GM12878 (cell line): ENCODE measurements around the gene C1orf174. TPM values are rescaled to one million over a fixed set of nuclear protein-coding genes. Genes with fewer than 3 reads are reported as not detected.

Experiments used
- ATAC-seq: fragments of 200-7000 bp; cut with Tn5 transposase; 3 replicates; pipeline ENCODE4 v1.9.1; 2020; ENCODE audit warnings: mild to moderate bottlenecking, moderate library complexity
- BruUV-seq: library from RNA; stranded (reverse); fragments of 400-500 nt; replicated peaks from 2 replicates; lab custom pipeline; 2021; lab: Mats Ljungman, UMichigan
- CTCF ChIA-PET: fragments of 300-600 bp; sonication (Branson Sonifier 250); formaldehyde crosslinking; extraction: SDS; loops from one replicate; lab custom pipeline; 2021; ENCODE audit warnings: inconsistent platforms; lab: Yijun Ruan, JAX
- POLR2A ChIA-PET: fragments of 350-600 bp; formaldehyde crosslinking; extraction: SDS; loops from one replicate; lab custom pipeline; 2021; ENCODE audit warnings: inconsistent platforms; lab: Charles Lee
- RAD21 ChIA-PET: fragments of 300-600 bp; sonication (Branson Sonifier 250); formaldehyde crosslinking; loops from one replicate; lab custom pipeline; 2023; ENCODE audit warnings: antibody characterized with exemption; ENCODE audit not compliant: unreplicated experiment; lab: Charles Lee
- SMC1A ChIA-PET: fragments of 300-600 bp; sonication (Branson Sonifier 250); formaldehyde crosslinking; loops from one replicate; lab custom pipeline; 2023; ENCODE audit not compliant: unreplicated experiment, uncharacterized antibody; lab: Charles Lee
- DNase-seq: peaks from one replicate; pipeline ENCODE4 v3.0.0-alpha.2; 2011; ENCODE audit warnings: low read depth, low spot score
- FAIRE-seq: peaks from 3 replicates; lab custom pipeline; 2011; peaks lifted over from hg19 to GRCh38; lab: Jason Lieb, UNC
- H2AFZ ChIP-seq: 2 replicates; pipeline ENCODE4 v1.6.0; 2011; ENCODE audit warnings: low read depth, low read length, control low read depth; ENCODE audit not compliant: control insufficient read depth
- H3K27ac ChIP-seq: 2 replicates; pipeline ENCODE4 v1.5.1; 2011; ENCODE audit warnings: control low read depth; ENCODE audit not compliant: control insufficient read depth, insufficient read depth
- H3K27me3 ChIP-seq, 2 experiments: replicated peaks in 1 of 2; 2 replicates each; pipeline versions ENCODE4 v1.6.0 to v1.6.1; 2011; ENCODE audit warnings: low read length in 1 of 2; ENCODE audit not compliant: control insufficient read depth in 2 of 2, insufficient read depth in 2 of 2
- H3K36me3 ChIP-seq, 2 experiments: 2 replicates each; pipeline ENCODE4 v1.5.1; 2011; ENCODE audit warnings: low read length in 1 of 2; ENCODE audit not compliant: control insufficient read depth in 2 of 2, insufficient read depth in 2 of 2
- H3K4me1 ChIP-seq: 2 replicates; pipeline ENCODE4 v1.6.1; 2011; ENCODE audit warnings: mild to moderate bottlenecking, low read length, moderate library complexity, mixed read lengths; ENCODE audit not compliant: control insufficient read depth, insufficient read depth
- H3K4me2 ChIP-seq: 2 replicates; pipeline ENCODE4 v1.6.0; 2011; ENCODE audit warnings: control low read depth; ENCODE audit not compliant: control insufficient read depth, insufficient read depth
- H3K4me3 ChIP-seq: fragments of 200-600 bp; sonication (generic); 2 replicates; pipeline ENCODE4 v1.5.1; 2016
- H3K79me2 ChIP-seq: 2 replicates; pipeline ENCODE4 v1.6.0; 2011; ENCODE audit warnings: low read length; ENCODE audit not compliant: control insufficient read depth, insufficient read depth
- H3K9ac ChIP-seq: 2 replicates; pipeline ENCODE4 v1.8.0; 2011; ENCODE audit warnings: low read length, control low read depth, mixed read lengths; ENCODE audit not compliant: control insufficient read depth, insufficient read depth
- H3K9me3 ChIP-seq: replicated peaks from 3 replicates; pipeline ENCODE4 v1.5.1; 2011; ENCODE audit warnings: mild to moderate bottlenecking, low read length; ENCODE audit not compliant: control insufficient read depth, insufficient read depth
- H4K20me1 ChIP-seq: 2 replicates; pipeline ENCODE4 v1.6.0; 2011; ENCODE audit not compliant: control insufficient read depth, insufficient read depth
- BHLHE40 ChIP-seq, 2 experiments: fragments of 450-650 bp in 1 of 2; IDR thresholded peaks; 2 replicates each; pipeline ENCODE4 v1.6.1; 2011 to 2017; ENCODE audit warnings: low read depth in 2 of 2, borderline replicate concordance in 1 of 2, improper control_type of control experiment in 1 of 2, low read length in 1 of 2, mild to moderate bottlenecking in 1 of 2
- ETV6 ChIP-seq, 2 experiments: fragments of 450-650 bp in 1 of 2; IDR thresholded peaks in 1 of 2; conservative IDR thresholded peaks in 1 of 2; 2 replicates each; pipeline ENCODE4 v1.6.1; 2014; ENCODE audit warnings: antibody characterized with exemption in 1 of 2, borderline replicate concordance in 1 of 2, low read depth in 1 of 2, mild to moderate bottlenecking in 1 of 2, moderate library complexity in 1 of 2
- IRF4 ChIP-seq: IDR thresholded peaks from 2 replicates; pipeline ENCODE4 v1.6.1; 2011; ENCODE audit warnings: low read depth, low read length
- NBN ChIP-seq: fragments of 450-650 bp; IDR thresholded peaks from 2 replicates; pipeline ENCODE4 v1.6.1; 2016
- NFIC ChIP-seq: IDR thresholded peaks from 2 replicates; pipeline ENCODE4 v1.6.1; 2012; ENCODE audit warnings: low read depth, mild to moderate bottlenecking, inconsistent platforms, low read length, moderate library complexity
- RUNX3 ChIP-seq: IDR thresholded peaks from 2 replicates; pipeline ENCODE4 v1.6.1; 2012; ENCODE audit warnings: low read length, inconsistent platforms
- SIX5 ChIP-seq: IDR thresholded peaks from 2 replicates; pipeline ENCODE4 v1.6.1; 2011; ENCODE audit warnings: mild to moderate bottlenecking, low read depth, low read length, moderate library complexity; ENCODE audit not compliant: severe bottlenecking
- SMAD5 ChIP-seq: IDR thresholded peaks from 2 replicates; pipeline ENCODE4 v1.6.1; 2016; ENCODE audit warnings: antibody characterized with exemption, low read depth
- WGBS: methylation state at CpG from one replicate; pipeline ENCODE4 v1.1.6; 2016; ENCODE audit warnings: low lambda C conversion rate; ENCODE audit not compliant: insufficient replicate concordance, insufficient coverage; ENCODE audit errors: missing lambda C conversion rate; 5-methylcytosine and 5-hydroxymethylcytosine counted together
- in situ Hi-C: fragments of 300-500 bp; cut with MboI; formaldehyde crosslinking; loops from 9 replicates; pipeline ENCODE4 v1.14.3; 2018; ENCODE audit warnings: mixed read lengths
- intact Hi-C: fragments of 100-400 bp; cut with micrococcal nuclease; formaldehyde crosslinking; loops from one replicate; pipeline ENCODE4 v1.14.2; 2022; ENCODE audit not compliant: unreplicated experiment
- polyA plus RNA-seq, 11 experiments: library from polyadenylated mRNA; depleted of rRNA in 4 of 11; unstranded in 6 of 11; stranded (reverse) in 5 of 11; fragments of >200 nt; fragmentation: Nextera tagmentation in 4 of 11; fragmentation: Illumina TruSeq in 1 of 11; extraction: Ambion mirVana in 4 of 11; extraction: Trizol in 1 of 11; gene quantifications; 1 replicate in 1 of 11; 2 replicates in 10 of 11; pipeline versions ENCODE4 v1.2.1 to v1.2.3, GENCODE V29; 2011 to 2016; ENCODE audit warnings: inconsistent platforms in 2 of 11, missing spikeins in 2 of 11, low read depth in 1 of 11
- total RNA-seq, 4 experiments: library from RNA; depleted of rRNA in 3 of 4; stranded (reverse); fragments of >200 nt in 3 of 4; fragmentation: Illumina TruSeq in 1 of 4; extraction: Trizol in 1 of 4; gene quantifications; 2 replicates each; pipeline versions ENCODE4 v1.2.1 to v1.2.3, GENCODE V29; 2013 to 2021
- TF ChIP-seq, protein P1 (sequence below): IDR thresholded peaks from 2 replicates; pipeline ENCODE4 v1.6.1; 2012; ENCODE audit warnings: low read length, inconsistent platforms
- TF ChIP-seq, protein P2 (sequence below): fragments of 450-650 bp; IDR thresholded peaks from 2 replicates; pipeline ENCODE4 v1.6.1; 2016; ENCODE audit warnings: mild to moderate bottlenecking, moderate library complexity, borderline replicate concordance
- TF ChIP-seq, protein P3 (sequence below): fragments of 450-650 bp; IDR thresholded peaks from 2 replicates; pipeline ENCODE4 v1.6.1; 2014; ENCODE audit warnings: mild to moderate bottlenecking
- TF ChIP-seq, protein P4 (sequence below): fragments of 150-350 bp; IDR thresholded peaks from 2 replicates; pipeline ENCODE4 v1.6.1; 2016; ENCODE audit warnings: low read depth, low read length

The C1orf174 gene
- total and polyA plus RNA-seq, 10 of the 15 experiments (the other 5 are each of a cell fraction or from before 2014, with no cell fraction given), result 17.5 to 35.4 (median 25.1) TPM

DNA sequence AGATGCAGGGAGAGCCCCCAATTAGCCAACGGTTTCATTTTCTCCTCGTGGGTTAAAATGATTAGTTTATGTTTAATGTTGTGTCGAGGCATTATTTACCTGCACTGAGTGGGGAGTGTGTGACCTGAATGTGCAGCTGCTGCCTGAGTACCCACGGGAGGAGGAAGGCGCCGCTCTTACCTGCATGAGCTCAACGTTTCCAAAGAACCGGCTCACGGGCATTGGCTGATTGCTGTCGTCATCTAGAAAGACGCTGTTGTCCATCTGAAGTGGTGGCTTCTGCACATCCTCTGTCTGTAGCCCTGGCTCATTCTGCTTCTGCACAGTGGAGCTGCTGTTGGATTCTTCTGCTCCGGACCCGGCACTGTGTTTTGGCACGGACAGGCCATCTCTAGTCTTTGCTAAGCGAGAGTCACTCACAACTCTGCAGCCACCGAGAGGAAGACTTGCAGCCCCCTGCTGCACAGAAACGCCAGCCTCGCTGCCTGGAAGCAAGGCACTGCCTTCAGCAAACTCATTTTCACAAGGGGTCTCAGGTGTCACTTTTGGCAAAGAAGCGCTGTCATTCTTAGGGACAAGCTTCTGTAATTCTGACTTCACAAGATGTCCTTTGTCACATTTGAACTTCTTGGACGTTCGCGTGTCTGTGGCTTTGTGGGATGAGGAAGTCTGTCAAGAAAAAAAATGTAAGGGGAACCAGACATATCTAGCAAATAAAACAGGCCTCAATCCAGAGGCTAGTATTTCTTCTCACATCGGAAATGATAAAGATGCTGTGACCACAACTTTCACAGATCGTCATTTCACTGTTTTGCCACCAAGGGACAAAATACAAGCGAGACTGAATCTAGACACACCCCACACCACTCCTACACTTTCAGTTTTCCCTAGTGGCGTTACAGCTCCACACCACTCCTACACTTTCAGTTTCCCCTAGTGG lies 9.4 kb downstream of the C1orf174 start:
- no peaks in the 10 kb centered on the region for H3K27me3 ChIP-seq
- no peak overlapping the region for H3K27ac ChIP-seq
- peaks cover 11 to 20% of the 10 kb centered on the region in 2 experiments for H3K36me3 ChIP-seq
- H3K79me2 ChIP-seq, result peaks cover 3% of the 10 kb centered on the region
- peaks cover 16% of the 10 kb centered on the region for H3K4me1 ChIP-seq
- ChIA-PET RAD21 (no interaction called here), POLR2A (no interaction called here), CTCF (interaction anchor here (1.3 kb wide), 1 partner anchor 9 kb away, joined by 4 read pairs; the partner anchor contains the start of gene C1orf174), SMC1A (no interaction called here)
- ATAC-seq, result peak; percentile 73
- intact Hi-C loops (no loop called here), in situ Hi-C loops (no loop called here)
- no peak overlapping the region for H3K9ac ChIP-seq
- DNase-seq, result no peak
- H4K20me1 ChIP-seq, result no peaks in the 10 kb centered on the region
- H3K4me2 ChIP-seq, result no peak overlapping the region
- H3K9me3 ChIP-seq, result no peaks in the 10 kb centered on the region
- 74% methylated on average over 26 of the region's 26 CpGs for WGBS
- BruUV-seq, result no TSS peak
- H2AFZ ChIP-seq, result no peak overlapping the region
- peak; percentile 91 for FAIRE-seq
- no peak overlapping the region for H3K4me3 ChIP-seq
- no peak for TF ChIP-seq SMAD5
- TF ChIP-seq, protein P1, sequence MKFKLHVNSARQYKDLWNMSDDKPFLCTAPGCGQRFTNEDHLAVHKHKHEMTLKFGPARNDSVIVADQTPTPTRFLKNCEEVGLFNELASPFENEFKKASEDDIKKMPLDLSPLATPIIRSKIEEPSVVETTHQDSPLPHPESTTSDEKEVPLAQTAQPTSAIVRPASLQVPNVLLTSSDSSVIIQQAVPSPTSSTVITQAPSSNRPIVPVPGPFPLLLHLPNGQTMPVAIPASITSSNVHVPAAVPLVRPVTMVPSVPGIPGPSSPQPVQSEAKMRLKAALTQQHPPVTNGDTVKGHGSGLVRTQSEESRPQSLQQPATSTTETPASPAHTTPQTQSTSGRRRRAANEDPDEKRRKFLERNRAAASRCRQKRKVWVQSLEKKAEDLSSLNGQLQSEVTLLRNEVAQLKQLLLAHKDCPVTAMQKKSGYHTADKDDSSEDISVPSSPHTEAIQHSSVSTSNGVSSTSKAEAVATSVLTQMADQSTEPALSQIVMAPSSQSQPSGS, result no peak
- TF ChIP-seq NBN, result no peak
- TF ChIP-seq, protein P2, sequence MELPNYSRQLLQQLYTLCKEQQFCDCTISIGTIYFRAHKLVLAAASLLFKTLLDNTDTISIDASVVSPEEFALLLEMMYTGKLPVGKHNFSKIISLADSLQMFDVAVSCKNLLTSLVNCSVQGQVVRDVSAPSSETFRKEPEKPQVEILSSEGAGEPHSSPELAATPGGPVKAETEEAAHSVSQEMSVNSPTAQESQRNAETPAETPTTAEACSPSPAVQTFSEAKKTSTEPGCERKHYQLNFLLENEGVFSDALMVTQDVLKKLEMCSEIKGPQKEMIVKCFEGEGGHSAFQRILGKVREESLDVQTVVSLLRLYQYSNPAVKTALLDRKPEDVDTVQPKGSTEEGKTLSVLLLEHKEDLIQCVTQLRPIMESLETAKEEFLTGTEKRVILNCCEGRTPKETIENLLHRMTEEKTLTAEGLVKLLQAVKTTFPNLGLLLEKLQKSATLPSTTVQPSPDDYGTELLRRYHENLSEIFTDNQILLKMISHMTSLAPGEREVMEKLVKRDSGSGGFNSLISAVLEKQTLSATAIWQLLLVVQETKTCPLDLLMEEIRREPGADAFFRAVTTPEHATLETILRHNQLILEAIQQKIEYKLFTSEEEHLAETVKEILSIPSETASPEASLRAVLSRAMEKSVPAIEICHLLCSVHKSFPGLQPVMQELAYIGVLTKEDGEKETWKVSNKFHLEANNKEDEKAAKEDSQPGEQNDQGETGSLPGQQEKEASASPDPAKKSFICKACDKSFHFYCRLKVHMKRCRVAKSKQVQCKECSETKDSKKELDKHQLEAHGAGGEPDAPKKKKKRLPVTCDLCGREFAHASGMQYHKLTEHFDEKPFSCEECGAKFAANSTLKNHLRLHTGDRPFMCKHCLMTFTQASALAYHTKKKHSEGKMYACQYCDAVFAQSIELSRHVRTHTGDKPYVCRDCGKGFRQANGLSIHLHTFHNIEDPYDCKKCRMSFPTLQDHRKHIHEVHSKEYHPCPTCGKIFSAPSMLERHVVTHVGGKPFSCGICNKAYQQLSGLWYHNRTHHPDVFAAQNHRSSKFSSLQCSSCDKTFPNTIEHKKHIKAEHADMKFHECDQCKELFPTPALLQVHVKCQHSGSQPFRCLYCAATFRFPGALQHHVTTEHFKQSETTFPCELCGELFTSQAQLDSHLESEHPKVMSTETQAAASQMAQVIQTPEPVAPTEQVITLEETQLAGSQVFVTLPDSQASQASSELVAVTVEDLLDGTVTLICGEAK, result no peak
- no peak for TF ChIP-seq ETV6 (conservative IDR thresholded peaks at IDR 0.05 in 1 of 2, IDR thresholded peaks at IDR 0.05 in 1 of 2; ENCODE audit: borderline replicate concordance in 1 of 2, low read depth in 1 of 2)
- TF ChIP-seq BHLHE40 (IDR thresholded peaks at IDR 0.05; ENCODE audit: borderline replicate concordance in 1 of 2, low read depth in 2 of 2, low read length in 1 of 2), result no peak
- no peak for TF ChIP-seq SIX5
- TF ChIP-seq NFIC, result no peak
- TF ChIP-seq RUNX3, result peak; percentile 84
- TF ChIP-seq, protein P3, sequence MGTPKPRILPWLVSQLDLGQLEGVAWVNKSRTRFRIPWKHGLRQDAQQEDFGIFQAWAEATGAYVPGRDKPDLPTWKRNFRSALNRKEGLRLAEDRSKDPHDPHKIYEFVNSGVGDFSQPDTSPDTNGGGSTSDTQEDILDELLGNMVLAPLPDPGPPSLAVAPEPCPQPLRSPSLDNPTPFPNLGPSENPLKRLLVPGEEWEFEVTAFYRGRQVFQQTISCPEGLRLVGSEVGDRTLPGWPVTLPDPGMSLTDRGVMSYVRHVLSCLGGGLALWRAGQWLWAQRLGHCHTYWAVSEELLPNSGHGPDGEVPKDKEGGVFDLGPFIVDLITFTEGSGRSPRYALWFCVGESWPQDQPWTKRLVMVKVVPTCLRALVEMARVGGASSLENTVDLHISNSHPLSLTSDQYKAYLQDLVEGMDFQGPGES, result no peak
- TF ChIP-seq, protein P4, sequence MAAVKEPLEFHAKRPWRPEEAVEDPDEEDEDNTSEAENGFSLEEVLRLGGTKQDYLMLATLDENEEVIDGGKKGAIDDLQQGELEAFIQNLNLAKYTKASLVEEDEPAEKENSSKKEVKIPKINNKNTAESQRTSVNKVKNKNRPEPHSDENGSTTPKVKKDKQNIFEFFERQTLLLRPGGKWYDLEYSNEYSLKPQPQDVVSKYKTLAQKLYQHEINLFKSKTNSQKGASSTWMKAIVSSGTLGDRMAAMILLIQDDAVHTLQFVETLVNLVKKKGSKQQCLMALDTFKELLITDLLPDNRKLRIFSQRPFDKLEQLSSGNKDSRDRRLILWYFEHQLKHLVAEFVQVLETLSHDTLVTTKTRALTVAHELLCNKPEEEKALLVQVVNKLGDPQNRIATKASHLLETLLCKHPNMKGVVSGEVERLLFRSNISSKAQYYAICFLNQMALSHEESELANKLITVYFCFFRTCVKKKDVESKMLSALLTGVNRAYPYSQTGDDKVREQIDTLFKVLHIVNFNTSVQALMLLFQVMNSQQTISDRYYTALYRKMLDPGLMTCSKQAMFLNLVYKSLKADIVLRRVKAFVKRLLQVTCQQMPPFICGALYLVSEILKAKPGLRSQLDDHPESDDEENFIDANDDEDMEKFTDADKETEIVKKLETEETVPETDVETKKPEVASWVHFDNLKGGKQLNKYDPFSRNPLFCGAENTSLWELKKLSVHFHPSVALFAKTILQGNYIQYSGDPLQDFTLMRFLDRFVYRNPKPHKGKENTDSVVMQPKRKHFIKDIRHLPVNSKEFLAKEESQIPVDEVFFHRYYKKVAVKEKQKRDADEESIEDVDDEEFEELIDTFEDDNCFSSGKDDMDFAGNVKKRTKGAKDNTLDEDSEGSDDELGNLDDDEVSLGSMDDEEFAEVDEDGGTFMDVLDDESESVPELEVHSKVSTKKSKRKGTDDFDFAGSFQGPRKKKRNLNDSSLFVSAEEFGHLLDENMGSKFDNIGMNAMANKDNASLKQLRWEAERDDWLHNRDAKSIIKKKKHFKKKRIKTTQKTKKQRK, result no peak
- 0 out of 2 replicates have a peak, but pooled peaks have one; percentile 26 for TF ChIP-seq IRF4
